ENCODE results near the gene OR10J4.

GRCh38 chr1:159469921-159470533 is 38.0 kb downstream of the OR10J4 start:
- TF ChIP-seq MAFK (IDR thresholded peaks at IDR 0.05; ENCODE audit: low read depth, low read length) = no peak
- no peak for TF ChIP-seq POLR2A (IDR thresholded peaks at IDR 0.05; ENCODE audit: low read depth, low read length)
- TF ChIP-seq CTCF (conservative IDR thresholded peaks at IDR 0.05; ENCODE audit: low read depth, low read length) = no peak
- TF ChIP-seq, protein P1, sequence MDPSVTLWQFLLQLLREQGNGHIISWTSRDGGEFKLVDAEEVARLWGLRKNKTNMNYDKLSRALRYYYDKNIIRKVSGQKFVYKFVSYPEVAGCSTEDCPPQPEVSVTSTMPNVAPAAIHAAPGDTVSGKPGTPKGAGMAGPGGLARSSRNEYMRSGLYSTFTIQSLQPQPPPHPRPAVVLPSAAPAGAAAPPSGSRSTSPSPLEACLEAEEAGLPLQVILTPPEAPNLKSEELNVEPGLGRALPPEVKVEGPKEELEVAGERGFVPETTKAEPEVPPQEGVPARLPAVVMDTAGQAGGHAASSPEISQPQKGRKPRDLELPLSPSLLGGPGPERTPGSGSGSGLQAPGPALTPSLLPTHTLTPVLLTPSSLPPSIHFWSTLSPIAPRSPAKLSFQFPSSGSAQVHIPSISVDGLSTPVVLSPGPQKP (IDR thresholded peaks at IDR 0.05; ENCODE audit: borderline replicate concordance, low read depth, low read length) = no peak
- TF ChIP-seq BHLHE40 (IDR thresholded peaks at IDR 0.05; ENCODE audit: low read depth, low read length) = no peak
- TF ChIP-seq CEBPB (IDR thresholded peaks at IDR 0.05; ENCODE audit: low read depth, low read length) = no peak
- TF ChIP-seq RFX5 (IDR thresholded peaks at IDR 0.05; ENCODE audit: low read depth, low read length) = no peak
- no peak for TF ChIP-seq RCOR1 (IDR thresholded peaks at IDR 0.05; ENCODE audit: insufficient replicate concordance, low read length)
- TF ChIP-seq SMC3 (IDR thresholded peaks at IDR 0.05; ENCODE audit: low read depth, low read length) = no peak
- no peak for TF ChIP-seq MXI1 (IDR thresholded peaks at IDR 0.05; ENCODE audit: borderline replicate concordance, low read depth, low read length)
